ENCODE results near the gene ATP1A2. TPM values are rescaled to one million over a fixed set of nuclear protein-coding genes. Genes with fewer than 3 reads are reported as not detected.

ATP1A2 gene
- total RNA-seq, 1 donor = 0.27 TPM

DNA sequence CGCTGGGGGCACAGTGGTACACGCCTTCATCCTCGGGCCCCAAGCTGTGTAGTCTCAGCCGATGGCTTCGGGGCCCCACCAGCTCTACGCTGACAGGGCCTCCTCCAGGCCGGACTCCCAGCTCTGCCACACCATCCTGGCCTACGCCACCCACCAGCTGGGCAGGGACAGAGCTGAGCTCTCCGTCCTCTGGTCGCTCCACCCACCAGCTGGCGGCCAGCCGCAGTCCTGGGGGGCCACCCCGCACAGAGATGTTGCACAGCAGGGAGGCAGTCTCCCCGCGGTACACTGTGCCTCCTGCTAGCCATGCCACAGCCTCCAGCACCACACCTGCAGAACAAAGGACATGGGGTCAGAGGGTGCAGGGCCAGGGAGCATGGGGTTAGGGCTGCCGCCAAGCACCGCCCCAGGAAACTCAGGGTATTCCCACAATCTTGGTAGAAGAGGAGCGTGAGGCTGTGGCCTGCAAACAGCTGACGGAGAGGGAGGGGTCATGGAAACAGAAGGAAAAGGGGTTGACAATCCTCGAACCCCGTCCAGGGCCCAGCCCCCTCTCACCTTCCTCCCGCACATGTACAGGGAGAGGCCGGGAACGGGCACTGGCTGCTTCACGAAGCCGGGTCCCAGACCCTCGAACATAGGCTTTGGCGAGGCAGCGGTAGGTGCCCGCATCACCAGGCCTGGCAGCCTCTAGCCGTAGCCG is 23.0 kb upstream of the ATP1A2 start:
- TF ChIP-seq CTCF (IDR thresholded peaks at IDR 0.05; ENCODE audit: insufficient read depth, low read length) = no peak
- no peak for DNase-seq (ENCODE audit: low read depth)
- H3K4me3 ChIP-seq (ENCODE audit: low read depth, low read length) = no peak overlapping the region

DNA sequence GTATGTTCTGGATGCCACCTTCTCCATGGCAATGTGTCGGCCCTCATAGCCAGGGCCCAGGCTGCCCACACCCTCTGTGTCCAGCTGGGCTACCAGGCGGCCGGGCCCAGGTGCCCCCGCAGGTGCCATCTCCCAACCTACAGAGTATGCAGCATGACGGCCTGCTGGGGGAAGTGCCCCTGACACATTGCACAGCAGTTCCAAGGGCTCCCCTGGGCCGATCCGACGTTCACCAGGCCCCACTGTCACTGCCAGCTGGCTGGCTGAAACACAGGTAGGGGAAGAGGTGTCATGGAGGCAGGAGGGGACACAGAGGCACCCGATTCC is 22.5 kb upstream of the ATP1A2 start:
- H3K4me3 ChIP-seq (ENCODE audit: low read depth, low read length) = no peak overlapping the region
- no peak for DNase-seq (ENCODE audit: low read depth)
- TF ChIP-seq CTCF (IDR thresholded peaks at IDR 0.05; ENCODE audit: insufficient read depth, low read length) = no peak

DNA sequence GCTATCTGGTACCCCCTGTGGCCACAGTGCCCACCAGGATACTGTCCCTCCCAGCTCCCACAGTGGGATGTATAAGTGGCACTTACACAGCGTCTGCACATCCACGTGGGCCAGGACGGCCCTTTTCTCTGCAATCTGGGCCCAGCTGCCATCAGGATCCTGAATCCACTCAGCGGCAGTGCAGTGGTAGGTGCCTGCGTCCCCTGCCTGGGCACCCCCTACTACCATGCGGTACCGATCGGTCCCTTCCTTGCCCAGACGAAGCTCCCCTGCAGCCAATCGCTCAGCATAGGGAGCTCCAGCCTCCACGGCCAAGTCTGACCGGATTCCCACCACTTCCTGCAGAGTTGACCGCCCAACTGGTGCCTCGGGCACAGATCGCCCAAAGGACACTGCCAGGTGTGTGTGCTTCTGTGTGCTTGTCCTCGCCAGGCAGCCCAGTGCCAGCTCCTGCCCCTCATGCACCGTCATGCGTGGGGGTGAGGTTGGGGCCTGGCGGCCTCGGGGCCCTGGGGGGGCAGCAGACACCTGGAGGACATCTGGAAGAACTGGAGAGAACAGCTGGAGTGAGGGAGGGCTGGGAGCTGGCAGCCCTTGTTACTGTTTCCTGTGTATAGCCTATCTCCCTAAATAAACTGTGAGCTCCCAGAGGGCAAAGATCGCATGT is 21.8 kb upstream of the ATP1A2 start:
- no peak for DNase-seq (ENCODE audit: low read depth)
- no peak overlapping the region for H3K4me3 ChIP-seq (ENCODE audit: low read depth, low read length)
- no peak for TF ChIP-seq CTCF (IDR thresholded peaks at IDR 0.05; ENCODE audit: insufficient read depth, low read length)

GRCh38 chr1:160094291-160094625 is 21.3 kb upstream of the ATP1A2 start:
- no peak overlapping the region for H3K4me3 ChIP-seq (ENCODE audit: low read depth, low read length)
- DNase-seq (ENCODE audit: low read depth) = no peak
- no peak for TF ChIP-seq CTCF (IDR thresholded peaks at IDR 0.05; ENCODE audit: insufficient read depth, low read length)

- no peak overlapping the region for H3K4me3 ChIP-seq (ENCODE audit: low read depth, low read length)
- no peak for DNase-seq (ENCODE audit: low read depth)
- TF ChIP-seq CTCF (IDR thresholded peaks at IDR 0.05; ENCODE audit: insufficient read depth, low read length) = no peak
These were observed 20.8 kb upstream of the ATP1A2 start for GRCh38 chr1:160094806-160095205.

DNA sequence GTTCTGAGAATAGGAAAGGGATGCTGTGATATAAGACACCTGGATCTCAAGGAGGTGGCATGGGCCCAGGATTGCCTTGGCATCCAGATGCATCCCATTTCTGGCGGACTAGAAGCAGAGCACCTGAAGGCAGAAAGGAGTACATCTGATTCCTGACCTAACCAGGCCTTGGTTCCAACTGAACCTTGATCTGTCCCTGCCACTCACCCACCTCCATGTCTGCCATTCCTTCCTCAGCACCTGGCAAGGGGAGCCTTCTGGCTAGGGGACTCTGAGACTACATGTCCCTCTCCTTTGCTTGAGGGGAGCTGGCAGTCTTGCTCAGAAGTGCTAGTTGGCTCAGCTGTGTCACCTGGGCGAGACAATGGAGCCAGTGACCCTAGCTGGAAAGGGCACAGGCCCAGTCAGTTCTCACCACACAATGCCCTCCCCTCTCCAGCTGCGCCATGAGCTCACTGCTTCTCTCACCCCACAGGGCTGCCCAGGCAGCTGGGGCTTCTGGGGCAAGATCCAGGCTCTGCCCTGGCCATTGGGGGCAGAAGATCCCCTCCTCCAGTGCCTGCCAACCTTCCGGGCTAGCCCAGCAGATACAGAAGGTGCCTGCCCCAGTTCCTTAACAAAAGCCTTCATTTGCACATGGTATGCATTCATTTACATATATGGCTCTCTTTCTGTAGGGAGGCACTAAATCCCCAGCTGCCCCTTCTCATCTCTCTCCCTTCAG is 20.0 kb upstream of the ATP1A2 start:
- no peak for DNase-seq (ENCODE audit: low read depth)
- no peak overlapping the region for H3K4me3 ChIP-seq (ENCODE audit: low read depth, low read length)
- TF ChIP-seq CTCF (IDR thresholded peaks at IDR 0.05; ENCODE audit: insufficient read depth, low read length) = no peak

Data from fibroblast of the aortic adventitia (primary cell).